Measurements from ENCODE around the gene TTL. TPM values are rescaled to one million over a fixed set of nuclear protein-coding genes. Genes with fewer than 3 reads are reported as not detected.

The TTL gene
- total RNA-seq, 2 donors from 2014 or later = 7.8 to 18.1 TPM

DNA sequence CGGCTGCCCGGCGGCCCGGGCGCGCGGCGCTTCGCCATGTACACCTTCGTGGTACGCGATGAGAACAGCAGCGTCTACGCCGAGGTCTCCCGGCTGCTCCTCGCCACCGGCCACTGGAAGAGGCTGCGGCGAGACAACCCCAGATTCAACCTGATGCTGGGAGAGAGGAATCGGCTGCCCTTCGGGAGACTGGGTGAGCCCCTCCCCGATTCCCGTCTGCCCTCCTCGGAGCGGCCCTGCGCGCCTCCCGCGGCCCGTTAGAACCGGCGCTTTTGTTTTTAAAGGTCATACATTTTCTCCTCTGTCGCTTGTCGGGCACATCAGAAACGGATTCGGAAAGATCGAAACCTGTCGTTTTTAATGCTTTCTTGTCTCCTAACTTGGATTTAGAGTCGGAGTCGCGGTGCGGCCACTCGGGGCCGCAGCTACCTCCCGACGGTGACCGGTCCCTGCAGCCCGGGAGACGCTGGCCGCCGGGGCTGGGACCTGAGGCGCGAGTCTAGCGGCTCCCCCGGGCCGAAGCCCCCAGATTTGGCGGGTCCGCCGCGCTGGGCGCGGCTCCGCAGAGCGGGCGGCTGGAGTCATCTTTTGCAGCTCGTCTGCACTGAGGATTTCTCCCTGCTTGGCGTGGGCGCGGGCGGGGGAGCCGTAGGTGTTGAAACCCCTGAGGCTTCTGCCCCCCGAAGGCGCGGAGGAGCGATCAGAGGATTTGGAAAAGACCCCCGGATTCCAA lies 519 bp downstream of the TTL start:
- Histone ChIP-seq H3K4me3 (peak overlapping the region; percentile 78 to 79), H3K9me3 (no peaks in the 10 kb centered on the region), H3K36me3 (replicated peaks in 1 of 2; ENCODE audit: insufficient read depth in 1 of 2, low read depth in 2 of 2) (no peaks in the 10 kb centered on the region), H3K4me1 (peaks cover 18% of the 10 kb centered on the region), H3K27me3 (peaks cover 0 to 1% of the 10 kb centered on the region in 2 donors), H3K27ac (peak overlapping the region; percentile 59 to 83 (median 74))
- peak; percentile 25 to 37 (median 32) for DNase-seq
- intact Hi-C loops (cut with DNase I) = no loop called here
- 0% methylated on average over 22 to 62 of the region's 77 CpGs for WGBS, 2 donors
- TF ChIP-seq POLR2A (IDR thresholded peaks at IDR 0.05) = no peak
- TF ChIP-seq, protein P1, sequence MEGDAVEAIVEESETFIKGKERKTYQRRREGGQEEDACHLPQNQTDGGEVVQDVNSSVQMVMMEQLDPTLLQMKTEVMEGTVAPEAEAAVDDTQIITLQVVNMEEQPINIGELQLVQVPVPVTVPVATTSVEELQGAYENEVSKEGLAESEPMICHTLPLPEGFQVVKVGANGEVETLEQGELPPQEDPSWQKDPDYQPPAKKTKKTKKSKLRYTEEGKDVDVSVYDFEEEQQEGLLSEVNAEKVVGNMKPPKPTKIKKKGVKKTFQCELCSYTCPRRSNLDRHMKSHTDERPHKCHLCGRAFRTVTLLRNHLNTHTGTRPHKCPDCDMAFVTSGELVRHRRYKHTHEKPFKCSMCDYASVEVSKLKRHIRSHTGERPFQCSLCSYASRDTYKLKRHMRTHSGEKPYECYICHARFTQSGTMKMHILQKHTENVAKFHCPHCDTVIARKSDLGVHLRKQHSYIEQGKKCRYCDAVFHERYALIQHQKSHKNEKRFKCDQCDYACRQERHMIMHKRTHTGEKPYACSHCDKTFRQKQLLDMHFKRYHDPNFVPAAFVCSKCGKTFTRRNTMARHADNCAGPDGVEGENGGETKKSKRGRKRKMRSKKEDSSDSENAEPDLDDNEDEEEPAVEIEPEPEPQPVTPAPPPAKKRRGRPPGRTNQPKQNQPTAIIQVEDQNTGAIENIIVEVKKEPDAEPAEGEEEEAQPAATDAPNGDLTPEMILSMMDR (IDR thresholded peaks at IDR 0.05) = no peak
- ATAC-seq = peak; percentile 32

- Histone ChIP-seq H3K27me3 (no peaks in the 10 kb centered on the region), H3K36me3 (replicated peaks in 1 of 2; ENCODE audit: insufficient read depth in 1 of 2, low read depth in 2 of 2) (no peaks in the 10 kb centered on the region), H3K9me3 (no peaks in the 10 kb centered on the region), H3K4me1 (peaks cover 18% of the 10 kb centered on the region), H3K27ac (peak overlapping the region in 3 of 4 donors; percentile 74 to 83 (median 75)), H3K4me3 (peak overlapping the region; percentile 78 to 79)
- WGBS, 2 donors = 10 to 14% methylated on average over 10 of the region's 10 CpGs
- intact Hi-C loops (cut with DNase I) = no loop called here
- peak in 3 of 4 donors; percentile 10 to 20 (median 16) for DNase-seq
- no peak for ATAC-seq
- TF ChIP-seq, protein P1 (IDR thresholded peaks at IDR 0.05) = no peak
- no peak for TF ChIP-seq POLR2A (IDR thresholded peaks at IDR 0.05)
Observed at GRCh38 chr2:112483042-112483473, 1.1 kb downstream of the TTL start.

DNA sequence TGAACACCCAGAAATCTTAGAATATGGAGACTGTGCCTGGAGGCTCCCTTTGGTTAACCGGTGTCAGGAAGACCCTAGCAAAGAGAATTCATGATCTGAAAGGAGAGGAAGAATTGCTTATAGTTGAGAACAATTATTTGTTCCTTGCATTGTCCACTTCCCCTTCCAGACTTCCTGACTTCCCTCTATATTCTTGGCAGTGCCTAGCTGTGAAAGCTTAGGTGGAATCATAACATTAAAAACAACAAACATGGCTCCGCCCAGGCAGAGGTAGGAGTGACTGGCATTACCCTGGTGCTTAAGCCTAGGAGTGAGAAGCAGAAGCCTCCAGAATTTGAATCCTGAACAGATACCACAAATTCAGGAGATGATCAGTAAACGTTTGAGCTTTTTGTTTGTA lies 1.9 kb downstream of the TTL start:
- intact Hi-C loops (cut with DNase I) = no loop called here
- Histone ChIP-seq H3K36me3 (replicated peaks in 1 of 2; ENCODE audit: insufficient read depth in 1 of 2, low read depth in 2 of 2) (no peaks in the 10 kb centered on the region), H3K4me1 (peaks cover 18% of the 10 kb centered on the region), H3K27ac (no peak overlapping the region), H3K4me3 (no peak overlapping the region), H3K27me3 (no peaks in the 10 kb centered on the region), H3K9me3 (no peaks in the 10 kb centered on the region)
- no peak for ATAC-seq
- TF ChIP-seq, protein P1 (IDR thresholded peaks at IDR 0.05) = no peak
- no peak for TF ChIP-seq POLR2A (IDR thresholded peaks at IDR 0.05)
- no peak for DNase-seq
- WGBS, 2 donors = 69 to 77% methylated on average over 3 of the region's 3 CpGs

DNA sequence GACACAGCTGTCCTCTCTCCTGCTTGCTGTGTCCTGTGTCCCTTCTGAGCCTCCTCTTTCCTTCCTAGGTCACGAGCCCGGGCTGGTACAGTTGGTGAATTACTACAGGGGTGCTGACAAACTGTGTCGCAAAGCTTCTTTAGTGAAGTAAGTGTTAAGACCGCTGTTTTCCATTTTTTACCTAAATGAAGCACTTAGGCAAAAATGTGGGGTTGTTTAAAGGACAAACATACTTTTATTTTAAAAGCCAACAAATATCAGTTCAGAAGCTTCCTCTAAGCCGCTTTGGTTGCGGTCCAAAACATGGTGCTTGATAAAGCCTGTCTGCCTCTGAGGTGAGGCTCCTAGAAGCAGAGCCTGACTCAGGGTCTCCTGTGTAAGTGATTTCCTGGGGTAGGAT lies 3.9 kb downstream of the TTL start:
- H3K27ac ChIP-seq = no peak overlapping the region
- intact Hi-C loops (cut with DNase I) = no loop called here
- 90 to 94% methylated on average over 4 to 6 of the region's 6 CpGs for WGBS, 2 donors
- peaks cover 13% of the 10 kb centered on the region for H3K4me1 ChIP-seq
- H3K9me3 ChIP-seq = no peaks in the 10 kb centered on the region
- H3K36me3 ChIP-seq (replicated peaks in 1 of 2; ENCODE audit: insufficient read depth in 1 of 2, low read depth in 2 of 2) = no peaks in the 10 kb centered on the region
- DNase-seq (no peak), ATAC-seq (no peak)
- H3K27me3 ChIP-seq = no peaks in the 10 kb centered on the region
- no peak for TF ChIP-seq POLR2A (IDR thresholded peaks at IDR 0.05)
- TF ChIP-seq, protein P1 (IDR thresholded peaks at IDR 0.05) = no peak
- no peak overlapping the region for H3K4me3 ChIP-seq

GRCh38 chr2:112486895-112487294 lies 4.9 kb downstream of the TTL start:
- no peak overlapping the region for H3K27ac ChIP-seq
- ATAC-seq = no peak
- H3K4me3 ChIP-seq = no peak overlapping the region
- 85 to 86% methylated on average over 5 of the region's 5 CpGs for WGBS, 2 donors
- DNase-seq = no peak
- H3K36me3 ChIP-seq (replicated peaks in 1 of 2; ENCODE audit: insufficient read depth in 1 of 2, low read depth in 2 of 2) = no peaks in the 10 kb centered on the region
- no peak for TF ChIP-seq POLR2A (IDR thresholded peaks at IDR 0.05)
- TF ChIP-seq, protein P1 (IDR thresholded peaks at IDR 0.05) = no peak
- no peaks in the 10 kb centered on the region for H3K9me3 ChIP-seq
- no peaks in the 10 kb centered on the region for H3K27me3 ChIP-seq
- peaks cover 11% of the 10 kb centered on the region for H3K4me1 ChIP-seq
- intact Hi-C loops (cut with DNase I) = no loop called here
